Small intestine (tissue), 16 donors: ENCODE results near the gene ABCA7. TPM values are rescaled to one million over a fixed set of nuclear protein-coding genes. Genes with fewer than 3 reads are reported as not detected.

Experiments used
- DNase-seq, 2 donors: peaks; one replicate each; pipeline versions ENCODE4 v3.0.0 to v3.0.0-alpha.2; 2013
- FAIRE-seq: peaks from 2 replicates; lab custom pipeline; 2012; peaks lifted over from hg19 to GRCh38; lab: Jason Lieb, UNC
- H3K27ac ChIP-seq, 3 donors: one replicate each; pipeline ENCODE4 v1.5.1; 2013; ENCODE audit warnings: low read length in 2 of 3, mild to moderate bottlenecking in 2 of 3, control low read depth in 1 of 3, inconsistent platforms in 1 of 3, low read depth in 1 of 3, moderate library complexity in 1 of 3
- H3K27me3 ChIP-seq, 3 donors: one replicate each; pipeline ENCODE4 v1.6.1; 2013; ENCODE audit warnings: low read length in 3 of 3, inconsistent platforms in 1 of 3; ENCODE audit not compliant: control insufficient read depth in 3 of 3, insufficient read depth in 3 of 3
- H3K36me3 ChIP-seq, 3 donors: one replicate each; pipeline ENCODE4 v1.6.1; 2013; ENCODE audit warnings: low read length in 3 of 3, inconsistent platforms in 1 of 3, low read depth in 1 of 3, mild to moderate bottlenecking in 1 of 3, moderate library complexity in 1 of 3; ENCODE audit not compliant: control insufficient read depth in 3 of 3, insufficient read depth in 2 of 3
- H3K4me1 ChIP-seq, 3 donors: one replicate each; pipeline ENCODE4 v1.6.1; 2013; ENCODE audit warnings: low read length in 2 of 3, inconsistent platforms in 1 of 3, low read depth in 1 of 3, mild to moderate bottlenecking in 1 of 3, moderate library complexity in 1 of 3; ENCODE audit not compliant: control insufficient read depth in 3 of 3, insufficient read depth in 2 of 3
- H3K4me3 ChIP-seq, 3 donors: one replicate each; pipeline ENCODE4 v1.5.1; 2013; ENCODE audit warnings: low read length in 3 of 3, control low read depth in 1 of 3, inconsistent platforms in 1 of 3, low read depth in 1 of 3, mild to moderate bottlenecking in 1 of 3, moderate library complexity in 1 of 3
- H3K9me3 ChIP-seq, 2 donors: one replicate each; pipeline ENCODE4 v1.6.1; 2013; ENCODE audit warnings: low read depth in 1 of 2, low read length in 1 of 2; ENCODE audit not compliant: control insufficient read depth in 2 of 2, insufficient read depth in 1 of 2
- WGBS, 3 donors: extraction: QIAGEN DNeasy Blood & Tissue Kit; methylation state at CpG; one replicate each; pipeline ENCODE4 v1.1.7; 2013; 5-methylcytosine and 5-hydroxymethylcytosine counted together
- long read RNA-seq, 10 donors: transcript quantifications; one replicate each; lab custom pipeline, GENCODE V29; 2026
- polyA plus RNA-seq, 4 donors: library from polyadenylated mRNA; stranded (reverse) in 3 of 4; unstranded in 1 of 4; fragments of 200-250 nt in 3 of 4; fragments of 120-200 nt in 1 of 4; gene quantifications; one replicate each; pipeline versions ENCODE4 v1.2.1 to v1.2.3, GENCODE V29; 2013
- donor health status: healthy with polysubstance abuse.
- donor health status: control.
- donor health status: control.
- donor health status: Bipolar disorder and iron deficiency.
- donor health status: healthy.

ABCA7 gene, protein sequence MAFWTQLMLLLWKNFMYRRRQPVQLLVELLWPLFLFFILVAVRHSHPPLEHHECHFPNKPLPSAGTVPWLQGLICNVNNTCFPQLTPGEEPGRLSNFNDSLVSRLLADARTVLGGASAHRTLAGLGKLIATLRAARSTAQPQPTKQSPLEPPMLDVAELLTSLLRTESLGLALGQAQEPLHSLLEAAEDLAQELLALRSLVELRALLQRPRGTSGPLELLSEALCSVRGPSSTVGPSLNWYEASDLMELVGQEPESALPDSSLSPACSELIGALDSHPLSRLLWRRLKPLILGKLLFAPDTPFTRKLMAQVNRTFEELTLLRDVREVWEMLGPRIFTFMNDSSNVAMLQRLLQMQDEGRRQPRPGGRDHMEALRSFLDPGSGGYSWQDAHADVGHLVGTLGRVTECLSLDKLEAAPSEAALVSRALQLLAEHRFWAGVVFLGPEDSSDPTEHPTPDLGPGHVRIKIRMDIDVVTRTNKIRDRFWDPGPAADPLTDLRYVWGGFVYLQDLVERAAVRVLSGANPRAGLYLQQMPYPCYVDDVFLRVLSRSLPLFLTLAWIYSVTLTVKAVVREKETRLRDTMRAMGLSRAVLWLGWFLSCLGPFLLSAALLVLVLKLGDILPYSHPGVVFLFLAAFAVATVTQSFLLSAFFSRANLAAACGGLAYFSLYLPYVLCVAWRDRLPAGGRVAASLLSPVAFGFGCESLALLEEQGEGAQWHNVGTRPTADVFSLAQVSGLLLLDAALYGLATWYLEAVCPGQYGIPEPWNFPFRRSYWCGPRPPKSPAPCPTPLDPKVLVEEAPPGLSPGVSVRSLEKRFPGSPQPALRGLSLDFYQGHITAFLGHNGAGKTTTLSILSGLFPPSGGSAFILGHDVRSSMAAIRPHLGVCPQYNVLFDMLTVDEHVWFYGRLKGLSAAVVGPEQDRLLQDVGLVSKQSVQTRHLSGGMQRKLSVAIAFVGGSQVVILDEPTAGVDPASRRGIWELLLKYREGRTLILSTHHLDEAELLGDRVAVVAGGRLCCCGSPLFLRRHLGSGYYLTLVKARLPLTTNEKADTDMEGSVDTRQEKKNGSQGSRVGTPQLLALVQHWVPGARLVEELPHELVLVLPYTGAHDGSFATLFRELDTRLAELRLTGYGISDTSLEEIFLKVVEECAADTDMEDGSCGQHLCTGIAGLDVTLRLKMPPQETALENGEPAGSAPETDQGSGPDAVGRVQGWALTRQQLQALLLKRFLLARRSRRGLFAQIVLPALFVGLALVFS (N-terminal part only)
- 10 to 100 TPM in 2 of 4 donors, 1 to 10 TPM in 2; 3.1 to 60.3 (median 20.2) TPM for polyA plus RNA-seq
- long read RNA-seq, donor 1: 0 reads
- long read RNA-seq, donor 2: 0 reads
- long read RNA-seq, donor 3, partial matches to known transcripts: 0 of 1 reads
- long read RNA-seq, donor 3, other reads (novel, unspliced or antisense): 0 of 1 reads
- long read RNA-seq, donor 4: 0 reads
- long read RNA-seq, donor 5: 0 reads
- long read RNA-seq, donor 6: 0 reads
- long read RNA-seq, donor 7: 0 reads
- long read RNA-seq, donor 8: 0 reads
- long read RNA-seq, donor 9: 0 reads
- long read RNA-seq, donor 10: 0 reads

DNA sequence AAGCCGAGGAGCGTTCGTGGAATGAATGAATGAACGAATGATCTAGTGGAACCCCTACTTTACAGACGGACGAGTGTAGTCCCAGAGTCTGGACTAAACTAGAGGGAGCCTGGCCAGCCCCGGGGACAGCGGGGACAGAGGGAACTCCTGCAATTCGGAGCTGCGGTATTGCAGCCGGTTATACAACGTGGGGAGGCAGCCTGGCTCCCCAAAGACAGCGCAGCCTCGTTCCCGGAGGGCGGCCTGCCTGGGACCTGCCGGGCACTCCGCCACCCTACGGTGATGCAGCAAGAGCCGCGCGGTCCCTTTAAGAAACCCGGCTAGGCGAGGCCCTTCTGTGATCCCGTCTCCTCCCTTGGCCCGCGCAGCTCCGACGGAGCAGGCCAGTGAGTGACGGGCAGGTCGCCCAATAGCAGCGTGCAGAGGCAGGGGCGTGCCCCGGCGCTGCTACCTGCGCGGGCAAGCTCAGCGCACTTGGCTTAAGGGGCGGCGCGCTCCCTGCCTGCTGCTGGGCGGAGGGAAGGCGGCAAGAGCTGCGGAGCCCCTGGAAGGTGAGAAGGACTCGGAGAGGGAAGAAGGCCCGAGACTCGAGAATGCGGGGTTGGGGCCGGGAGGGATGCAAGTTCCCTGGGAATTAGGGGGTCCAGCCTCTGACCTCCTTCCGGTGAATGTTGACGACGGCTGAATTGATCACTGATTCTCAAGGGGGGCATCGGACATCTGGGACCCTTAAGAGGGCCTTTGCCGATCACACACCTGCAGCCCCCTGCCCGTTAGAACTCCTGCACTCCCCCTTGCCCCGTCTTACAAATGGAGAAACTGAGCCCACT, at the start of gene ABCA7:
Gene ABCA7 (plus strand): TSS at position 462 of the 830 bp plus-strand sequence. CDS start 1,255 bp downstream, outside the sequence.
- DNase-seq: peak; percentile 97 to 99
- no peaks in the 10 kb centered on the region for H3K9me3 ChIP-seq
- WGBS, 3 donors: 2% methylated on average over 53 to 56 of the region's 56 CpGs
- peaks cover 0 to 32% (median 0%) of the 10 kb centered on the region in 3 donors for H3K36me3 ChIP-seq
- FAIRE-seq: no peak
- H3K4me1 ChIP-seq: peaks cover 0 to 25% (median 8%) of the 10 kb centered on the region in 3 donors
- H3K27ac ChIP-seq: peak within 1 kb of the TSS in 2 of 3 donors; percentile 15 to 47
- H3K4me3 ChIP-seq: peak within 1 kb of the TSS; percentile 22 to 62 (median 43)
- no peaks in the 10 kb centered on the region for H3K27me3 ChIP-seq

DNA sequence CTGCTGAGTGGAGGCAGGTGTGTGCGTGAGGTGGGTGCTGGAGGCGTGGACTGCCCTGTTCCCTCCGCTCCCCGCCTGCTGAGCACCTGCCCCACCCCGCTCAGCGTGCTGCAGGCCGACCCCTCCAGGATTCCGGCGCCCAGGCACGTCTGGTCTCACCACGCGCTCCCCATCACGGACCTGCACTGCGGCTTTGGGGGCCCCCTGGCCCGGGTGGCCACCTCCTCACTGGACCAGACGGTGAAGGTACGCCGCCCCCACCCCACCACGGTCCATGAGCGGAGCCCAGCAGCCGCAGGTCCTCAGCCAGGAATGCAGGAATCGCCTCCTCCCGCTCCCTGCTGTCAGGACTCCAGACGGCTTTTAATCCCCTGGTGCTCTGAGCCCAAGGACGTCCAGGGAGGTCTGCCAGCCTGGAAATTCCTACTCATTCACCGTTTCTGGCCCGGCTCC, 49.8 kb upstream of the ABCA7 start:
- H3K36me3 ChIP-seq: peaks cover 0 to 93% (median 4%) of the 10 kb centered on the region in 3 donors
- 86 to 91% (median 88%) methylated on average over 20 to 27 of the region's 27 CpGs for WGBS, 3 donors
- no peaks in the 10 kb centered on the region for H3K9me3 ChIP-seq
- no peak overlapping the region for H3K4me3 ChIP-seq
- H3K27ac ChIP-seq: no peak overlapping the region
- H3K27me3 ChIP-seq: no peaks in the 10 kb centered on the region
- DNase-seq (no peak), FAIRE-seq (no peak)
- no peaks in the 10 kb centered on the region for H3K4me1 ChIP-seq

DNA sequence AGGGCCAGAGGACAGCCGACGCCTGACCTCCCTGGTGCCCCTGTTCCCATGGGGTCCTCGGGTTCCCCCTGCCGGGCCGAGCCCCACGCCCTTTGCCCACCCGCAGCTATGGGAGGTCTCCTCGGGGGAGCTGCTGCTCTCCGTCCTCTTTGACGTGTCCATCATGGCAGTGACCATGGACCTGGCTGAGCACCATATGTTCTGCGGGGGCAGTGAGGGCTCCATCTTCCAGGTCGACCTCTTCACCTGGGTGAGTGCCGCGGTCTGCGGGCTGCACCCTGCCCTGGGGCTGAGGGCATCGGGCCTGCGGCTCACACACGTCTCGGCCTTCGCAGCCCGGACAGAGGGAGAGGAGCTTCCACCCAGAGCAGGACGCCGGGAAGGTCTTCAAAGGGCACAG, 49.2 kb upstream of the ABCA7 start:
- Histone ChIP-seq H3K4me1 (no peaks in the 10 kb centered on the region), H3K36me3 (peaks cover 0 to 94% (median 4%) of the 10 kb centered on the region in 3 donors), H3K27me3 (peaks cover 0 to 4% (median under 1%) of the 10 kb centered on the region in 3 donors), H3K27ac (no peak overlapping the region), H3K9me3 (no peaks in the 10 kb centered on the region), H3K4me3 (no peak overlapping the region)
- FAIRE-seq (no peak), DNase-seq (no peak)
- 89 to 97% (median 94%) methylated on average over 17 to 23 of the region's 23 CpGs for WGBS, 3 donors

DNA sequence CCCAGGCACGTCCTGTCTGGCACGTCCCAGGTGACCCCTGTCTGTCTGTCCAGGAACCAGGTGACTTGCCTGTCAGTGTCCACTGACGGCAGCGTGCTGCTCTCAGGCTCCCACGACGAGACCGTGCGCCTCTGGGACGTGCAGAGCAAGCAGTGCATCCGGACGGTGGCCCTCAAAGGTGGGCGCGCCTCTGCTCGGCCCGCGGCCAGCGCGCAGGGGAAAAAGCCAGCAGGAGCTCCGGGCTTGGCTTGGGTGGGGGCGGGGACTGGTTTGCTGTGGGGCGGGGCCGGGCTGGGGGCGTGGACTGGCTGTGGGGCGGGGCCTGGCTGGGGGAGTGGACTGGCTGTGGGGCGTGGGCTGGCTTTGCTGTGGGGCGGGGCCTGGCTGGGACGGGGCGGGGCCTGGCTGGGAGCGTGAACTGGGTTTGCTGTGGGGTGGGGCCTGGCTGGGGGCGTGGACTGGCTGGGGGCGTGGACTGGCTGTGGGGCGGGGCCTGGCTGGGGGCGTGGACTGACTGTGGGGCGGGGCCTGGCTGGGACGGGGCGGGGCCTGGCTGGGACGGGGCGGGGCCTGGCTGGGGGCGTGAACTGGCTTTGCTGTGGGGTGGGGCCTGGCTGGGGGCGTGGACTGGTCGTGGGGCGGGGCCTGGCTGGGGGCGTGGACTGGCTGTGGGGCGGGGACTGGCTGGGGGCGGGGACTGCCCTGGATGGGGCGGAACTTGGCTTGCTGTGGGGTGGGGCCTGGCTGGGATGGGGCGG, 48.6 kb upstream of the ABCA7 start:
- H3K4me1 ChIP-seq: peaks cover 0 to 5% (median 0%) of the 10 kb centered on the region in 3 donors
- H3K9me3 ChIP-seq: no peaks in the 10 kb centered on the region
- no peak for FAIRE-seq
- H3K36me3 ChIP-seq: peaks cover 0 to 90% (median 4%) of the 10 kb centered on the region in 3 donors
- peaks cover 0 to 10% (median 3%) of the 10 kb centered on the region in 3 donors for H3K27me3 ChIP-seq
- DNase-seq: peak in 1 of 2 donors; percentile 14
- H3K4me3 ChIP-seq: no peak overlapping the region
- 83 to 84% (median 84%) methylated on average over 30 to 47 of the region's 47 CpGs for WGBS, 3 donors
- no peak overlapping the region for H3K27ac ChIP-seq

DNA sequence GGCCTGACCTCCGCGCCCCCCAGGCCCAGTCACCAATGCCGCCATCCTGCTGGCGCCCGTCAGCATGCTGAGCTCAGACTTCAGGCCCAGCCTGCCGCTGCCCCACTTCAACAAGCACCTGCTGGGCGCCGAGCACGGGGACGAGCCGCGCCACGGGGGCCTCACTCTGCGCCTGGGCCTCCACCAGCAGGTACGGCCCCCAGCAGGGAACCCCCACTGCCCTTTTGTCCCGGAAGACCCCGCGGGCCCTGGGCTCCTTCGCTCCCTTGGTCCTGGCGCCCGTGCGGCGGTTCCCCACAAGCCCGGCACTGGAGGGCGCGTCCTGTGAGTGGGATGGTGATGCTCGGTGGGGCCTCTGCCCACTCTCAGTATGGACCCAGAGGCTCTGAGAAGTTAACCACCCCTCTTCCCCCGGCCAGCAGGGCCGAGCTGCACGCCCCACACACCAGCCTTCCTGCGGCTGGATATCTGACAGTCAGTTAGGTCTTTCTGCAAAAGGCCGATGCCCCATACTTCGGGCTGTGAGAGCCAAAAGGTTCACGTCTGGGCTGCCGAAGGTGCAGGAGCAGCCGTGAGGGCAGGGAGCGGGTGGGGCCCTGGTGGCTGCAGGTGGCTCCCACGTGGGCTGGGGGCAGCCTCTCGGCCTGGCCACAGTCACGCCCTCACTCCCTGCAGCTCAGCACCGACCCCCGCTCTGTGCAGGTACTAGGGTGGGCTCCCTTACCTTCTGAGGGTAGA, 47.8 kb upstream of the ABCA7 start:
- 89 to 94% (median 92%) methylated on average over 41 to 42 of the region's 42 CpGs for WGBS, 3 donors
- Histone ChIP-seq H3K27me3 (peaks cover 0 to 18% (median 3%) of the 10 kb centered on the region in 3 donors), H3K4me3 (no peak overlapping the region), H3K4me1 (peaks cover 0 to 9% (median 0%) of the 10 kb centered on the region in 3 donors), H3K27ac (no peak overlapping the region), H3K9me3 (no peaks in the 10 kb centered on the region), H3K36me3 (peaks cover 0 to 82% (median 0%) of the 10 kb centered on the region in 3 donors)
- no peak for FAIRE-seq
- no peak for DNase-seq

DNA sequence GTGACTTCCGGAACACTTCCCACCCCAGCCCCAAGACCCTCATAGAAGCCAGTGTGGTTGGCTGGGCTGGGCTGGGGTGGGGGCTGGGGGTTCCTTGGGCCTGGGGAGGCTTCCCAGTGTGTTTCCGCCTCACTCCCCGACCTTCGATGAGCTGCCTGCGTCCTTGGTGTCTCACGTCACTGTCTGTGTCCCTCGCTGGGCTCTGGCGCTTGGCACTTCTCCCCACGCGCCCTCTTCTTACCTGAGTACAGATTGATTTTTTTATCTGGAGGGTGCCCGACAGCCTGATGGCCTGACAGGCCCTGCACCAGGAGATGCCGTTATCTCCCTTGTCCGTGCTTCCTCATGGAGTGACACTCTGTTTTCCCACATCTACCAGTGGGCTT, 47.2 kb upstream of the ABCA7 start:
- H3K27me3 ChIP-seq: peaks cover 0 to 24% (median 5%) of the 10 kb centered on the region in 3 donors
- H3K4me3 ChIP-seq: no peak overlapping the region
- DNase-seq (no peak), FAIRE-seq (no peak)
- peaks cover 0 to 77% (median 0%) of the 10 kb centered on the region in 3 donors for H3K36me3 ChIP-seq
- 85 to 95% (median 93%) methylated on average over 13 of the region's 13 CpGs for WGBS, 3 donors
- no peaks in the 10 kb centered on the region for H3K9me3 ChIP-seq
- H3K4me1 ChIP-seq: peaks cover 0 to 9% (median 0%) of the 10 kb centered on the region in 3 donors
- no peak overlapping the region for H3K27ac ChIP-seq
